ENCODE data around the gene TAF5.

- TF ChIP-seq, protein P1, sequence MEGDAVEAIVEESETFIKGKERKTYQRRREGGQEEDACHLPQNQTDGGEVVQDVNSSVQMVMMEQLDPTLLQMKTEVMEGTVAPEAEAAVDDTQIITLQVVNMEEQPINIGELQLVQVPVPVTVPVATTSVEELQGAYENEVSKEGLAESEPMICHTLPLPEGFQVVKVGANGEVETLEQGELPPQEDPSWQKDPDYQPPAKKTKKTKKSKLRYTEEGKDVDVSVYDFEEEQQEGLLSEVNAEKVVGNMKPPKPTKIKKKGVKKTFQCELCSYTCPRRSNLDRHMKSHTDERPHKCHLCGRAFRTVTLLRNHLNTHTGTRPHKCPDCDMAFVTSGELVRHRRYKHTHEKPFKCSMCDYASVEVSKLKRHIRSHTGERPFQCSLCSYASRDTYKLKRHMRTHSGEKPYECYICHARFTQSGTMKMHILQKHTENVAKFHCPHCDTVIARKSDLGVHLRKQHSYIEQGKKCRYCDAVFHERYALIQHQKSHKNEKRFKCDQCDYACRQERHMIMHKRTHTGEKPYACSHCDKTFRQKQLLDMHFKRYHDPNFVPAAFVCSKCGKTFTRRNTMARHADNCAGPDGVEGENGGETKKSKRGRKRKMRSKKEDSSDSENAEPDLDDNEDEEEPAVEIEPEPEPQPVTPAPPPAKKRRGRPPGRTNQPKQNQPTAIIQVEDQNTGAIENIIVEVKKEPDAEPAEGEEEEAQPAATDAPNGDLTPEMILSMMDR (conservative IDR thresholded peaks at IDR 0.05; ENCODE audit: low read depth, low read length) = peak; percentile 76
- no peak for TF ChIP-seq EZH2 (IDR thresholded peaks at IDR 0.05; ENCODE audit: borderline replicate concordance, low read depth, low read length, poor library complexity, severe bottlenecking)
Observed at GRCh38 chr10:103333934-103334520, 33.7 kb upstream of the TAF5 start.

Measured in A673 (cell line).